Measurements from ENCODE around the gene FNDC1.

FNDC1 gene

DNA sequence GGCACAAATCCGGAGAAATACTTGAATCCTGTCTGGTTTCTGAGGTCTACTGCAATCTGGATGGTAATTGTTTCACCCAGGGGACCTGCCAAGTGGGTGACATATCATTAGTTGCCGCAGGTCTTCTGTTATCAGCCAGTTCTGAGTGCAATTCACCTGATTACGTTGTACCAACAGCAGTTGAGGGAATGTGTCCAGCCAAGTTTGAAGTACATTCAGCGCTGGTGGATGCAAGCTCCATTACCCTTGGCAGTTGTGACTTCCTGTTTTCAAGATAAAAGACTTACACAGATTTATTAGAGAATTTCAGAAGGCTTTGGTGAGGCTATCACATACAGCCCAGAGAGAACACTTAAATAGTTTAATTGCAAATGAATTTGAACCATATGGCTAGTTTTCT lies 42.8 kb downstream of the FNDC1 start:
- no peak for DNase-seq (ENCODE audit: low read depth)

DNA sequence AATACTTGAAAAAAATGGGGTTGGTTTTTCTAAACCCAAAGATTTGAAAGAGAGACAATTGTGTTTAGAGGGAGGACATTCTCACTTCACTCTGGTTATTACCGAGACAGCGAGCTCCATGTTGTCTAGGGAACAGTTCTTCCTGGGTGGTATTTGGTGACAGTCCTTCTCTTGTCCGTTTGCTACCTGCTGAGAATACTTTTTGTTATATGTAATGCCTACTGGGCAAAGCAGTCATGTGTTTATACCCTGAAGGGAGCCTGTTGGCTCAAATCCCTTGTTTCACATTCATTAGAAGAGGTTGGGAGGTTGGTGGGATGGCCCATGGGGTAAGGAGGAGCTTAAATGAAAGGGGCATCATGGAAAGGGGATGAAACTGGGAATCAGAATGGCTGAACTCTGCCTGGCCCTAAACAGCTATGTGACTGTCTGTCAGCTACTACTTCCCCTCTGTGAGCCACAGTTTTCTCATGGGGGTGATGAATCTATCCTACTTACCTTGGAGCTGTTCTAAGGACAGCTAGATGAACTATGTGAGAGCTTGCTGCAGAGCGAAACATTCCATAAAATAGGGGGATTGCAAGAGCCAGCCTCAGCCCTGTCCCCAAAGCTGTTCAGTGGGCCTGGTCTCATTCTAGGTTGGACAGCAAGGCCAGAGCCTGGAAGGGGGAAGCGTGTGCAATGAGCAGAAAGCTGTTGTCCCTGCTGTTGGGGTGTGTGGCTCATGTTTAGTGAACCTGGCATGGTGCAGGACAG lies 43.5 kb downstream of the FNDC1 start:
- no peak for DNase-seq (ENCODE audit: low read depth)

DNA sequence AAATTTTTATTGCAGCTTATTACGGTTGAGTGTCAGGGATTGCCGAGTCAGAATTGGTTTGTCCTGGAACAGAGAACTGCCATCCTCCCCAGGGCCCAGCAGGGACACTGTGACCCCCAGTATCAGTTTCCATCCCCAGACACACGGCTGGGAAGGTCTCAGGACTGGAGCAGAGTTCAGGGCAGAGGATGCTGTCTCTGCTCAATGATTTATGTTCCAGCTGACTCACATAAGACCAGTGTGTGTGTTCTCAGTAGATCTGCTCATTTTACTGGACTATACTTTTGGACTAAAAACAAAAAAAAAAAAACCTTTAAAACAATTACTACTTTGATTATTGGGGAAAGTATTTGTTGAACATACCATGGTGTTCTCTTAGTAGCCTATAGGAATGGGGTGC lies 44.2 kb downstream of the FNDC1 start:
- DNase-seq (ENCODE audit: low read depth) = peak; percentile 13

DNA sequence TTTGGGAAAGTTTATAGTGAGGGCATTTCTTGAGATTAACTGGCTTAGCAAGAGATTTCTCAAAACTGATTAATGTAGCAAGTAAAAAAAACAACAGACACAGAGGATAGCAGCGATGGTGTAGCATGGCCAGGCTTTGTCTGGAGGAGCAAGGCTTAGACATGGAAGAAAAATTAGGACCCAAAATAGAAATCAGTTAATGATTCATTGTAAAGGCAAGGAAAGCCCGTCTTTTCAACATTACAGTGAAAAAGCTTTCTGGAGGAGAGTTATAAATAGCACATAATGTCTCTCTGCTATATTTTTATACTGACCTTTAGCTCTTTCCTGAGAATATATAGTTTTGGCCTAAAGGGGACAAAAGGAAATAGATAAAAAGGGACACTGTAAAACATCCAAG lies 45.1 kb downstream of the FNDC1 start:
- DNase-seq (ENCODE audit: low read depth) = no peak

DNA sequence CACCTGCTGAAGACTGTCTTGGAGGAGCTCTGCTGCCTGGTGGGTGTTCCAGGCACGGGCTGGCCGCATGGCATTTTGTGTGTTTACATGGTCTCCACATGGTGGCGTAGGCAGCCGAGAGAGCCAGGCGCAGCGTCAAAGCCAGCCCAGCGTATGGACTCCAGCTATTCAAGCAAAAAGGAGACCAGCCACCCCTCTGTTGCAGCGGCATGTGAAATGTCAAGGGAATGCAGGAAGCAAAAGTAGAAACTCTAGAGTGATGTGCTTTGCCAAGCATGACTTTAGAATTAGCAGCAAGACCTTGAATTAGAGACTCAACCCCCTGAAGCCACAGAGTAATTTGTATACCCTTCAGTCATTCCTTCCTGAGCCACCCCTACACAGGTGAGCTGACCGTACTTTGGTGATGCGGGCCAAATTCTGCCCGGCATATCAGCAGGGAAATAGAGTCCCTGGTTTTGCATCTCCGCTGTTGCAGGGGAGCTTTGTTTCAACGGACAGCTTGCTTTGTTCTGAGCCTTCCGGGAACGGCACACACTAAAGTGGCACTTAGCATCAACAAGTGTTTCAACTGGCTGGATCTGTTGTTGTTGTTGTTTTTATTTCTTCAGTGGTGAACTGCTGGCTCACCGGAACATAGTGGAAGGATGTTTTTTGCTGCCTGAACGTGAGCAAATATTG lies 48.5 kb downstream of the FNDC1 start:
- DNase-seq (ENCODE audit: low read depth) = peak; percentile 25

DNA sequence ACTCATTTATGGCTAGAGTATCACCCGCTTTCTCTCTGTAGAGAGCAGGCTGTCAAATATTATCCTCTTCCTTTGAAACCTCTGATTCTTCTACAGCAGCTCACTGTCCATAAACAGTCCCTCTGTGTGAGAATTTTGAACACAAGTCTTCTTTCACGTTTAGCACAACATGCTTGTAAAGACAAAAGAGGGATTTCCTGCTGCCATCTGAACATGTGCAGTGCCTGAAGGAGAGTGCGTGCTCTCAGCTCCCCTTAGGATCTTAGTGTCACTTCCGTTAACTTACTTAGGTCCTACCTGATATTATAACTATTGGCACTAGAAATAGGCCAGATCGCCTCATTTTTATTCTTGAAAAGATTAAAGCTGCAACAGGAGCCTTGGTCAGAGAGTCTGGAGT lies 50.9 kb downstream of the FNDC1 start:
- DNase-seq (ENCODE audit: low read depth) = no peak

DNA sequence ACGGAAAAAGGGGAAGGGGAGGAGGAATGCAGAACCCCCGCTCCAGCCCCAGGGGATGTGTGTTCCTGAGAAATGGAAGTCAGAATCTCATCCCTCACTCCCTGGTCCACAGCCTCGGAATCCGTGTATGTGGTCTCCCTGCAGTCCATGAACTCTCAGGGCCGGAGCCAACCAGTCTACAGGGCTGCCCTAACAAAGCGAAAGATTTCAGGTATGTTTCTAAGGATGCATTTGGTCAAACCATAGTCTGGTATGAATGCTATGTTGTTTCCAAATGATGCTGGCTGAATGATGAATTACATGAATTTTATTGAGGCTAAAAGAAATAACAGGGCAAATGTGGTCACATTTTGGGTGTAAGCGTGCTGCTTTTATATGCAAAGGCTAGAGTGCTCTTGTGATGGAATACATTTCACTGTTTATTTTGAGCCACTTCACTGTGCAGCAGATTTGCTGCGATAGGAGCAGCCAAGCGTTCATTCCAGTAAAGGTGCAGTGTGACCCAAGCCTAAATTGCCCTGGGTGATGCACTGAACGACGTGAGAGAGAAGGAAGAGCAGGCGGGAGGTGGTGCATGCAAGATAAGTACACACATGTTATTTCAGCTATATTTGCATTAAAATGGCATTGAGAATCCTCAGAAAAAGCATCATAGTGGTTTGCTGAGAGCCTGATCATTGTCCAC lies 52.4 kb downstream of the FNDC1 start:
- DNase-seq (ENCODE audit: low read depth) = no peak

DNA sequence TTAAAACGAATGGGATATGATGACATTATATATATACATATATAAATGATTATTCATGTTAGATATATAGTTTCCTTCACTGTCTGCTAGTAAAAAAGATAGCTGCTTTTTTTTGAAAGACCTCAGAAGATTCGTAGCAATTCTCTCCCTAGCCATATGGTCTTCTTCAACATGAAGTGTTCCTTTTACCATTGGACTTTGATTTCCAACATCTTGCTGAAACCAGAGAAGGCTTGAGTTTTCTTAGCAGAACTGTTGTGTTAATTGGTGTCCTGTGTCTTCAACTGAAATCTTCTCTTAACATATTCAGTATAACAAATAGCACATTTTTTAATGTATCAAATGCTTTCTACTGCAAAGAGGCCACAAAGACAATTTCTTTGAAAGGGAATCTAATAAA lies 55.3 kb downstream of the FNDC1 start:
- no peak for DNase-seq (ENCODE audit: low read depth)

DNA sequence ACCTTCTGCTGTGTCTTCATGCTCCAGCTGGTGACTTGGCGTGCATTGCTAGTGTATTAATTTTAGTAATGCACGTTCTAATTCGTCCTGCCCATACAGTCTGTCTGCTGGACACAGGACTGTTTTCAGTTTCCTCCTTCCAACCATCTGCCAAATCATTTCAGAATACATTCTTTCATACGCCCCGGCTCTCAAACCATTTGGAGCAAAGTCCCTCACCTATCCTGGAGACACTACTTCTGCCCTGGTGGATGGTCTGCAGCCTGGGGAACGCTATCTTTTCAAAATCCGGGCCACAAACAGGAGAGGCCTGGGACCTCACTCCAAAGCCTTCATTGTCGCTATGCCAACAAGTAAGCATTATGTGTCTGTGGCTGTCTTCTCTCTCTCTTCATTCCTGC lies 60.5 kb downstream of the FNDC1 start:
- DNase-seq (ENCODE audit: low read depth) = no peak

DNA sequence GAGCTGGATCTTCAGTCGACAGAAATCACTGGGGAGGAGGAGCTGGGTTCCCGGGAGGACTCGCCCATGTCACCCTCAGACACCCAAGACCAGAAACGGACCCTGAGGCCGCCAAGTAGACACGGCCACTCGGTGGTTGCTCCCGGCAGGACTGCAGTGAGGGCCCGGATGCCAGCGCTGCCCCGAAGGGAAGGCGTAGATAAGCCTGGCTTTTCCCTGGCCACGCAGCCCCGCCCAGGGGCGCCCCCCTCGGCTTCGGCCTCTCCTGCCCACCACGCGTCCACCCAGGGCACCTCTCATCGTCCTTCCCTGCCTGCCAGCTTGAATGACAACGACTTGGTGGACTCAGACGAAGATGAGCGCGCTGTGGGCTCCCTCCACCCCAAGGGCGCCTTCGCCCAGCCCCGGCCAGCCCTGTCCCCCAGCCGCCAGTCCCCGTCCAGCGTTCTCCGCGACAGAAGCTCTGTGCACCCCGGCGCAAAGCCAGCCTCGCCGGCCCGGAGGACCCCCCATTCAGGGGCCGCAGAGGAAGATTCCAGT lies 63.0 kb downstream of the FNDC1 start:
- no peak for DNase-seq (ENCODE audit: low read depth)

DNA sequence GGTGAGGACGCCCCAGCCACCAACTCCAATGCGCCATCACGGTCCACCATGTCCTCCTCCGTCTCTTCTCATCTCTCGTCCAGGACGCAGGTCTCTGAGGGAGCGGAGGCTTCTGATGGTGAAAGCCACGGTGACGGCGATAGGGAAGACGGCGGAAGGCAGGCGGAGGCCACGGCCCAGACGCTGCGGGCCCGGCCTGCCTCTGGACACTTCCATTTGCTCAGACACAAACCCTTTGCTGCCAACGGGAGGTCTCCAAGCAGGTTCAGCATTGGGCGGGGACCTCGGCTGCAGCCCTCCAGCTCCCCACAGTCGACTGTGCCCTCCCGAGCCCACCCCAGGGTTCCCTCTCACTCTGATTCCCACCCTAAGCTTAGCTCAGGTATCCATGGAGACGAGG lies 63.6 kb downstream of the FNDC1 start:
- no peak for DNase-seq (ENCODE audit: low read depth)

DNA sequence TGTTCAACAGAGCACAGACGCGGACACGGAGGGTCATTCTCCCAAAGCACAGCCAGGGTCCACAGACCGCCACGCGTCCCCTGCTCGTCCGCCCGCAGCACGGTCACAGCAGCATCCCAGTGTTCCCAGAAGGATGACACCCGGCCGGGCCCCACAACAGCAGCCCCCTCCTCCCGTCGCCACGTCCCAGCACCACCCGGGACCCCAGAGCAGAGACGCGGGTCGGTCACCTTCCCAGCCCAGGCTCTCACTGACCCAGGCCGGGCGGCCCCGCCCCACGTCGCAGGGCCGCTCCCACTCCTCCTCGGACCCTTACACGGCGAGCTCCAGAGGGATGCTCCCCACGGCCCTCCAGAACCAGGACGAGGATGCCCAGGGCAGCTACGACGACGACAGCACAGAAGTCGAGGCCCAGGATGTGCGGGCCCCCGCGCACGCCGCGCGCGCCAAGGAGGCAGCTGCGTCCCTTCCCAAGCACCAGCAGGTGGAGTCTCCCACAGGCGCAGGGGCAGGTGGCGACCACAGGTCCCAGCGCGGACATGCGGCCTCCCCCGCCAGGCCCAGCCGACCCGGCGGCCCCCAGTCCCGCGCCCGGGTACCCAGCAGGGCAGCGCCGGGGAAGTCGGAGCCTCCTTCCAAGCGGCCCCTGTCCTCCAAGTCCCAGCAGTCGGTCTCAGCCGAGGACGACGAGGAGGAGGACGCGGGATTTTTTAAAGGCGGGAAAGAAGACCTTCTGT lies 64.3 kb downstream of the FNDC1 start:
- DNase-seq (ENCODE audit: low read depth) = no peak

DNA sequence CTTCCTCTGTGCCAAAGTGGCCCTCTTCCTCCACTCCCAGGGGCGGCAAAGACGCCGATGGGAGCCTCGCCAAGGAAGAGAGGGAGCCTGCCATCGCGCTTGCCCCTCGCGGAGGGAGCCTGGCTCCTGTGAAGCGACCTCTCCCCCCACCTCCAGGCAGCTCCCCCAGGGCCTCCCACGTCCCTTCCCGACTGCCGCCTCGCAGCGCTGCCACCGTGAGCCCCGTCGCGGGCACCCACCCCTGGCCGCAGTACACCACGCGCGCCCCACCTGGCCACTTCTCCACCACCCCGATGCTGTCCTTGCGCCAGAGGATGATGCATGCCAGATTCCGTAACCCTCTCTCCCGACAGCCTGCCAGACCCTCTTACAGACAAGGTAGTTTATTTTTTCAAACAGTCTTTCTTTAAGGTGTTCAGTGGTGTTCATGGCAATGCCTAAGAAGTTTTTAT lies 64.9 kb downstream of the FNDC1 start:
- no peak for DNase-seq (ENCODE audit: low read depth)

DNA sequence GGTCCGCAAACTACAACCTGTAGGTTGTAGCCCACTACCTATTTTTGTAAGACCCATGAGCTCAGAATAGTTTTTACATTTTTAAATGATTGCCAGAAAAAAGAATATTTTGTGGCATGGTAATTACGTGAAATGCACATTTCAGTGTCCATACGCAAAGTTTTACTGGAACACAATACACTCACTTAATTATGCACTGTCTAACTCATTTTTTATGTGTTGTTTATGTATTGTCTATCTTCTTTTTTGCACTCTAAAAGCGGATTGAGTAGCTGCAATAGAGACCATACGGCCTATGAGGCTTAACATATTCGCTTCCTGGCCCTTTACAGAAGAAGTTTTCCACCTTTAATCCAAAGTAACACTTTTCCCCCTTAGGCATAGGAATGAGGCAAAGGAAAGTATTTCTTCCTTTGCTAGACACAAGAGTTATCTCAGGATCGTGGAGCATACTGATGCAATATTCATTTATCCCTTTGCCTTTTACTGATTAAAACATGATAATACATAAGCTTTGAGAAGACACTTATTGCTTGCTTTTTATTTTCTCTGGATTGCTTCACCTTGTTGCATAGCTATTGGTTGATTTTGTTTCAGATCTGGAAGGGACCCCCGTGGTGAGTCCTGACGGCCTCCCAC lies 69.8 kb downstream of the FNDC1 start:
- no peak for DNase-seq (ENCODE audit: low read depth)

DNA sequence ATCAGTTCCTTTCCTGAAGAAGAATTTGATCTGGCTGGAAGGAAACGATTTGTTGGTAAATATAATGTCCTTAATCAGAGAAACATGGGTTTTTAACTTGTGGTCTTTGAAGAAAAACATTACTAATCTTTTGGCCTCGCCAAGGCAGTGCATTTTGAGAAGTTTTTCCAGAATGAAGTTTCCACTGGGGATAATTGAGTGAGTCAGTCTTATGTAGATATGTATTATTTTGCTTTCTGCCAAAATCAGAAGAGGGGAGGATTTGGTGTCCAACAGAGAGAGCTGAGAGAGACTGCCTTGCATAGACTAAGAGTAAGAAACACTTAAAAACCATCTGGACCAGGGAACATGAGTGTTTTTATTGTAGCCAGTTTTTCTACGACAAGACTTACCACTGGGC lies 79.9 kb downstream of the FNDC1 start:
- no peak for DNase-seq (ENCODE audit: low read depth)

DNA sequence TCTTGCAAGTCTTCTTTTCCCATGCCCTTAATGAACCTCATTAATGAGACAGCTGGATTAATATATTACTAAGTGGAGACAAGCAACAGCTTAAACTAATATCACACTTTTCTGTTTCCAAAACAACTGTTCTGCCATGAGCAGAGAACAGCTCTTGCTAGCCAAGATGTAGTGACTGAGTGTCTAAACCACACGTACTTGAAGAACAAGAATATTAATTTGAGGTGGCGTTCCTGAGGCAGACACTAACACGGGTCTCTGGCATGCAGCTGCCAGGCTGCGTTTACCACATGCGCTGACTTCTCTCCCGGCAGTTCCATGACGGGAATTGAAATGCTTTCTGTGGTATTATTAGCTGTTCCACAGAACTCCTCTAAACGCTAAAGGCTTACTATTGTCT lies 80.6 kb downstream of the FNDC1 start:
- DNase-seq (ENCODE audit: low read depth) = no peak

DNA sequence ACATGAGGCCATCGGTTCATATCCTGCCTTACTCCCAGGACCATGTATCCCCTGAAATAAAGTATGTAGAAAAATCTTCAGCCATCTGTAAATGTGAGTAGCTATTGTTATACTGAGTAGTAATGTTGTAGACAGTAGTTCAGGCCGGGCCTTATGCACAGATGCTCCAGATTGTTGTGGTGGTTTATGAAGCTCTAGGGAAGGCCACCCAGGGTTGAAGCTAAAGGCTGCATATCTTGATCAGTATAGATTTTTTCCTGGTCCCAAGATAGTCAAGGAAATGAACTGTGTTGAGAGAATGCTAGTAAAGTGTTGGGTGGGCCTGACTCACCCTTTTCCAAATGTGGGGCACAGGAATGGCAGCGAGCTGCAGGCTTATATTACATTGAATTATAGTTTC lies 81.4 kb downstream of the FNDC1 start:
- no peak for DNase-seq (ENCODE audit: low read depth)

DNA sequence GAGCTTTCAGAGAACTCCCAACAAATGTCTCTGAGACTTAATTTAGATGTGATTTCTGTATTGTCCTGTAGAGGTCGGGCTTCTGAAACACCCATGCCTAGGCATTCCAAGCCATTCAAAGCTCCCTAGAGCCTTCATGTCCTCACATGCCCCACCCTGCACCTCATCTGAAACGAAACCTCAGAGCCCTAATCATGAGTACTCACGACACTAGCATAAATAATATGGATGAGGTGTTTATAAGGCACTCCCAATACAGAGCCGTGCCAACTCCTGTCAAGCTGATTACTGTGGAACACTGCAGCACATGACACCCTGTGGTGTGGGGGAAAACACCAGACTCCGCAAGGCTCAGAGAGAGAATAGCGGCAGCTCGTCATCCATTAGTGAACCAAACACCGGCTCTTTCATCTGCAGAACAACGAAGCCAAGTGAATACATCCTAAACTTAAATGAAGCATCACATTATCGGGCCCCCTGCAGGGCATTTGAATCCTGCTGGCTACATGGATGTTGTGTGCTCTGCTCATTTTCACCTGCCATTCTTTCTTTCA lies 83.8 kb downstream of the FNDC1 start:
- peak; percentile 51 for DNase-seq (ENCODE audit: low read depth)

DNA sequence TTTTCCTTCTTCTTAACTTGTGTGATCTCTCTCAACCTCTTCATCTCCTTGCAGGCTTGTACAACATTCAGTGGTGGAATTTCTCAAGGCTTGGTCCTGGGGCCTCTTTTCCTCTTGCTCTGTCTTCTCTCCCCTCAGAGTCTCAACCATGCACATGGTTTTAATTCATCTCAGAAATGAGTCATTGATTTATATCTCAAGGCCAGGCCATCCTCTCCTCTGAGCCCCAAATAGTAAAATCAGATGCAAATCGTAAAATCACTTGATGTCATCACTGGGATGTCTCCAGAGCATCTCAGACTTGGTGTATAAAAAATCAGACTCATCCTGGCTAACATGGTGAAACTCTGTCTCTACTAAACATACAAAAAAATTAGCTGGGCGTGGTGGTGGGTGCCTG lies 85.0 kb downstream of the FNDC1 start:
- peak; percentile 7 for DNase-seq (ENCODE audit: low read depth)

DNA sequence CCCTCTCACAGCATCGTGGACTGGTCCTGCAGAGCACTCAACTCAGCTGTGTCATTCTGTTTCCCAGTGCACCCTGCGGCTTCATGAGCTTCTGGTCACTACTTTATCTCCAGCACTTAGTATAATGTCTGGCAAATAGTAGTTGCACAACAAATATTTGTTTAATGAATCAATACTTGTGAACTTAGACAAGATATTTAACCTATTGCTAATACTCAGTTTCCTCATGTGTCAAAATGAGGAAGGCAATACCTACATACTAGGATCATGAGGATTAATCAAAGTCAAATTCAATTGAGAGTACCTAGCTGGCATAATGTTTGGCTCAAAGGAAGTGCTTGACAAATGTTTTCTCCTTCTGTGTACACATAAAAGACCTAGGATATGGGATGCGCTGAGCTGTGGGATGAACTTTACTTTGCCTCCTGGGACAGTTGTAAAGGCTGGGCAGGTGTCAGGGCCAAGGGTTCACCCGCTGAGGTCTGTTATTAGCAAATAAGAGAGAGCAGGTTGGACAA lies 86.3 kb downstream of the FNDC1 start:
- no peak for DNase-seq (ENCODE audit: low read depth)

DNA sequence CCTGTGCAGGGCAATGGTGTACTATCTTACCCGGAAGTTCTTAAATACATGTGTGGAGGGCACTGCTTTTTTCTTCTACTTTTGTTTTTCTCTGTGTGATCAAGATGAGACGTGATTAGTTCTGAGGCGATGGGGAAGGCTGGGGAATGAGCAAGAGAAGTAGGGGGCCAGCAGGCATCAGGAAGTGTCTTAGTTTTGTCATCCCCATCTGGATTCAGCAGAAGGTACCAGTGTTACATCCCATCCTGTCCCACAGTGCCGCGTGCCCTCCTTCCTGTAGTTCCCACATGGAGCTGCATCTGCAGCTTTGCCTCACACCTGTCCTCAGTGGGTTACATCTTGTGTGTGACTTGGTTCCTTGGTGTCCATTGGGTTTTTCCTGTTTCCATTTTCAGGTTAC lies 86.9 kb downstream of the FNDC1 start:
- no peak for DNase-seq (ENCODE audit: low read depth)

Measured in ELR (cell line).